Smooth muscle cell (in vitro differentiated cells): ENCODE data around the gene TBX2. TPM values are rescaled to one million over a fixed set of nuclear protein-coding genes. Genes with fewer than 3 reads are reported as not detected.

ENCODE experiments used
- DNase-seq: peaks from one replicate; lab custom pipeline; 2025; ENCODE audit not compliant: unreplicated experiment; lab: John Stamatoyannopoulos, UW
- H2AFZ ChIP-seq: fragments of 200-600 bp; sonication (generic); 2 replicates; pipeline ENCODE4 v1.6.0; 2016; ENCODE audit warnings: antibody characterized with exemption, low read depth, mild to moderate bottlenecking
- H3F3A ChIP-seq: fragments of 200-600 bp; sonication (generic); 2 replicates; pipeline ENCODE4 v1.6.0; 2017; ENCODE audit warnings: antibody characterized with exemption, low read depth
- H3K27ac ChIP-seq: fragments of 200-600 bp; sonication (generic); 2 replicates; pipeline ENCODE4 v1.5.1; 2016; ENCODE audit warnings: low read depth, mild to moderate bottlenecking
- H3K27me3 ChIP-seq: fragments of 200-600 bp; sonication (generic); 2 replicates; pipeline ENCODE4 v1.6.1; 2016; ENCODE audit warnings: low read depth, mild to moderate bottlenecking
- H3K36me3 ChIP-seq: fragments of 200-600 bp; sonication (generic); 2 replicates; pipeline ENCODE4 v1.5.1; 2016; ENCODE audit warnings: low read depth
- H3K4me1 ChIP-seq: fragments of 200-600 bp; sonication (generic); 2 replicates; pipeline ENCODE4 v1.5.1; 2016; ENCODE audit warnings: low read depth
- H3K4me2 ChIP-seq: fragments of 200-600 bp; sonication (generic); 2 replicates; pipeline ENCODE4 v1.6.0; 2016; ENCODE audit warnings: mild to moderate bottlenecking
- H3K4me3 ChIP-seq: fragments of 200-600 bp; sonication (generic); 2 replicates; pipeline ENCODE4 v1.5.1; 2016; ENCODE audit warnings: mild to moderate bottlenecking
- H3K79me2 ChIP-seq: fragments of 200-600 bp; sonication (generic); 2 replicates; pipeline ENCODE4 v1.6.0; 2016; ENCODE audit warnings: low read depth, mild to moderate bottlenecking
- H3K9ac ChIP-seq: fragments of 200-600 bp; sonication (generic); 2 replicates; pipeline ENCODE4 v1.6.0; 2016; ENCODE audit warnings: low read depth
- H3K9me3 ChIP-seq: fragments of 200-600 bp; sonication (generic); replicated peaks from 2 replicates; pipeline ENCODE4 v1.5.1; 2016; ENCODE audit warnings: low read depth
- H4K20me1 ChIP-seq: fragments of 200-600 bp; sonication (generic); 2 replicates; pipeline ENCODE4 v1.6.0; 2016; ENCODE audit warnings: low read depth
- CTCF ChIP-seq: fragments of 200-600 bp; sonication (generic); IDR thresholded peaks from 2 replicates; pipeline ENCODE4 v1.5.1; 2017; ENCODE audit warnings: borderline replicate concordance, mild to moderate bottlenecking, antibody characterized with exemption; ENCODE audit not compliant: insufficient read depth, poor library complexity, severe bottlenecking
- WGBS: methylation state at CpG from one replicate; pipeline ENCODE4 v1.1.7; 2016; ENCODE audit warnings: low lambda C conversion rate; 5-methylcytosine and 5-hydroxymethylcytosine counted together
- polyA plus RNA-seq: library from polyadenylated mRNA; unstranded; fragments of >200 nt; fragmentation: Nextera tagmentation; extraction: Ambion mirVana; gene quantifications from 2 replicates; pipeline ENCODE4 v1.2.1, GENCODE V29; 2016
- total RNA-seq: library from RNA; depleted of rRNA; stranded (reverse); fragments of >200 nt; gene quantifications from 2 replicates; pipeline ENCODE4 v1.2.3, GENCODE V29; 2014

The TBX2 gene
- total and polyA plus RNA-seq, 2 experiments from 2014 or later, result 46.7 to 146 TPM

GRCh38 chr17:61419496-61420046 is 19.9 kb downstream of the TBX2 start:
- no peaks in the 10 kb centered on the region for H3K4me1 ChIP-seq
- H3F3A ChIP-seq, result peaks cover 13% of the 10 kb centered on the region
- no peak for DNase-seq
- TF ChIP-seq CTCF, result no peak
- H3K4me3 ChIP-seq, result no peak overlapping the region
- no peak overlapping the region for H3K4me2 ChIP-seq
- 81% methylated on average over 8 of the region's 8 CpGs for WGBS
- H4K20me1 ChIP-seq, result no peaks in the 10 kb centered on the region
- H3K27me3 ChIP-seq, result no peaks in the 10 kb centered on the region
- H3K9me3 ChIP-seq, result no peaks in the 10 kb centered on the region
- H3K27ac ChIP-seq, result no peak overlapping the region
- no peak overlapping the region for H3K9ac ChIP-seq
- no peaks in the 10 kb centered on the region for H3K79me2 ChIP-seq
- no peak overlapping the region for H2AFZ ChIP-seq
- H3K36me3 ChIP-seq, result no peaks in the 10 kb centered on the region

GRCh38 chr17:61420052-61420451 is 20.4 kb downstream of the TBX2 start:
- 63% methylated on average over 4 of the region's 4 CpGs for WGBS
- no peak overlapping the region for H3K9ac ChIP-seq
- H3K36me3 ChIP-seq, result no peaks in the 10 kb centered on the region
- H3F3A ChIP-seq, result peaks cover 8% of the 10 kb centered on the region
- no peak overlapping the region for H3K27ac ChIP-seq
- no peak overlapping the region for H3K4me2 ChIP-seq
- H4K20me1 ChIP-seq, result no peaks in the 10 kb centered on the region
- no peak for TF ChIP-seq CTCF
- H2AFZ ChIP-seq, result no peak overlapping the region
- no peak for DNase-seq
- no peak overlapping the region for H3K4me3 ChIP-seq
- H3K9me3 ChIP-seq, result no peaks in the 10 kb centered on the region
- H3K79me2 ChIP-seq, result no peaks in the 10 kb centered on the region
- no peaks in the 10 kb centered on the region for H3K27me3 ChIP-seq
- H3K4me1 ChIP-seq, result no peaks in the 10 kb centered on the region

GRCh38 chr17:61420745-61421398 is 21.2 kb downstream of the TBX2 start:
- Histone ChIP-seq H2AFZ (no peak overlapping the region), H3K4me3 (no peak overlapping the region), H3K36me3 (no peaks in the 10 kb centered on the region), H3K9me3 (no peaks in the 10 kb centered on the region), H3F3A (peaks cover under 1% of the 10 kb centered on the region), H3K9ac (no peak overlapping the region), H3K4me1 (no peaks in the 10 kb centered on the region), H3K79me2 (no peaks in the 10 kb centered on the region), H3K4me2 (no peak overlapping the region), H3K27me3 (no peaks in the 10 kb centered on the region), H3K27ac (no peak overlapping the region), H4K20me1 (no peaks in the 10 kb centered on the region)
- DNase-seq, result no peak
- WGBS, result 88% methylated on average over 4 of the region's 4 CpGs
- TF ChIP-seq CTCF, result no peak

- Histone ChIP-seq H3K9ac (no peak overlapping the region), H4K20me1 (no peaks in the 10 kb centered on the region), H3K4me3 (no peak overlapping the region), H3K27ac (no peak overlapping the region), H3K27me3 (no peaks in the 10 kb centered on the region), H3K4me2 (no peak overlapping the region), H3K79me2 (no peaks in the 10 kb centered on the region), H2AFZ (no peak overlapping the region), H3F3A (no peaks in the 10 kb centered on the region), H3K4me1 (no peaks in the 10 kb centered on the region), H3K36me3 (no peaks in the 10 kb centered on the region), H3K9me3 (no peaks in the 10 kb centered on the region)
- TF ChIP-seq CTCF, result no peak
- WGBS, result 93% methylated on average over 4 of the region's 4 CpGs
- DNase-seq, result no peak
Observed at GRCh38 chr17:61421460-61421859, 21.8 kb downstream of the TBX2 start.
